Peyer's patch (tissue), 4 donors: ENCODE measurements around the gene LRIG2.

Experiments used
- POLR2A ChIP-seq, 2 donors: fragments of 450-650 bp; IDR thresholded peaks; one replicate each; pipeline ENCODE4 v1.5.1; 2017; ENCODE audit warnings: antibody characterized with exemption in 2 of 2, mild to moderate bottlenecking in 2 of 2, moderate library complexity in 2 of 2
- TF ChIP-seq, protein P1 (sequence below), 6 experiments: fragments of 450-650 bp in 4 of 6; fragments of 200-600 bp in 2 of 6; sonication (generic) in 1 of 6; IDR thresholded peaks; one replicate each; pipeline ENCODE4 v1.5.1; 2017 to 2019; ENCODE audit warnings: antibody characterized with exemption in 6 of 6, mild to moderate bottlenecking in 3 of 6, moderate library complexity in 1 of 6

DNA sequence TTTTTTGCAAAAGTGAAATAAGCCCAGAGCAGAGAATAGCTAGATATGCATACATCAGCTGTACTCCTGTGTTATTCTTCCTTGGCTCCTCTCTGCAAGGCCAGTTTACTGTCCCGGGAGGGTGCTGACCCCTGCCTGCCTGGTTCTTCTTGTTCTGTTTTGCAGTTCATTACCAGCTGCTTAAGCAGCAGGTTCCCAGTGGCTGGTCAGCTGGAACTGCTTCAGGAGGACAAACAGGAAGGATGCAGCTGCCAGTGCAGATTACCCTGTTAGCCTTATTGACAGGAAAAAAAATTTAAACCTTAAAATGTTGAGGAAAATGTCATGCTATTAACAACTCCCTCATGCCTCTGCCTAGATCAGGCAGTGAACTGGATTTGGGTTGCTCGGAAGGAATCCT, 16.0 kb upstream of the LRIG2 start:
- TF ChIP-seq, protein P1, sequence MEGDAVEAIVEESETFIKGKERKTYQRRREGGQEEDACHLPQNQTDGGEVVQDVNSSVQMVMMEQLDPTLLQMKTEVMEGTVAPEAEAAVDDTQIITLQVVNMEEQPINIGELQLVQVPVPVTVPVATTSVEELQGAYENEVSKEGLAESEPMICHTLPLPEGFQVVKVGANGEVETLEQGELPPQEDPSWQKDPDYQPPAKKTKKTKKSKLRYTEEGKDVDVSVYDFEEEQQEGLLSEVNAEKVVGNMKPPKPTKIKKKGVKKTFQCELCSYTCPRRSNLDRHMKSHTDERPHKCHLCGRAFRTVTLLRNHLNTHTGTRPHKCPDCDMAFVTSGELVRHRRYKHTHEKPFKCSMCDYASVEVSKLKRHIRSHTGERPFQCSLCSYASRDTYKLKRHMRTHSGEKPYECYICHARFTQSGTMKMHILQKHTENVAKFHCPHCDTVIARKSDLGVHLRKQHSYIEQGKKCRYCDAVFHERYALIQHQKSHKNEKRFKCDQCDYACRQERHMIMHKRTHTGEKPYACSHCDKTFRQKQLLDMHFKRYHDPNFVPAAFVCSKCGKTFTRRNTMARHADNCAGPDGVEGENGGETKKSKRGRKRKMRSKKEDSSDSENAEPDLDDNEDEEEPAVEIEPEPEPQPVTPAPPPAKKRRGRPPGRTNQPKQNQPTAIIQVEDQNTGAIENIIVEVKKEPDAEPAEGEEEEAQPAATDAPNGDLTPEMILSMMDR (IDR thresholded peaks at IDR 0.05): no peak
- TF ChIP-seq POLR2A (IDR thresholded peaks at IDR 0.05): no peak
